ENCODE data around the gene XYLT1.
"Not testable (repeated sequence)": the region's sequence is repeated elsewhere in the genome, so short reads cannot be mapped to it uniquely, and the experiment has no call there.

The XYLT1 gene

DNA sequence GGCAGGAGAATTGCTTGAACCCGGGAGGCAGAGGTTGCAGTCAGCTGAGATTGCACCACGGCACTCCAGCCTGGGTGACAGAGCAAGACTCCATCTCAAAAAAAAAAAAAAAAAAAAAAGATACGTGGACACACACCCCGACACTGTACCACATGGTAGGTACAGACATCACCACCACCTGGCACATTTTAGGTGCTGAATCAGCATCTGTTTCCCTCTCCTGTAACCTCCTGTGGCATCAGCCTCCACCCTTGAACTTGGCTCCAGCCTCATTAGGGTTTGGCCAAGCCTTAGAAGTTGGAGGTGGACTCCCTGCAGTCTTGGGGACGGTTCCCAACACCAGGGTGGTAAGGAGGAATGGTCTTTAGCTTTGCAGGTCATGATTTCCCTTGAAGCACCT lies 46.0 kb downstream of the XYLT1 start:
- FAIRE-seq: no peak

- no peak for FAIRE-seq
Observed at GRCh38 chr16:17423221-17423620, 47.5 kb downstream of the XYLT1 start.

- no peak for FAIRE-seq
Observed at GRCh38 chr16:17420816-17421215, 49.9 kb downstream of the XYLT1 start.

DNA sequence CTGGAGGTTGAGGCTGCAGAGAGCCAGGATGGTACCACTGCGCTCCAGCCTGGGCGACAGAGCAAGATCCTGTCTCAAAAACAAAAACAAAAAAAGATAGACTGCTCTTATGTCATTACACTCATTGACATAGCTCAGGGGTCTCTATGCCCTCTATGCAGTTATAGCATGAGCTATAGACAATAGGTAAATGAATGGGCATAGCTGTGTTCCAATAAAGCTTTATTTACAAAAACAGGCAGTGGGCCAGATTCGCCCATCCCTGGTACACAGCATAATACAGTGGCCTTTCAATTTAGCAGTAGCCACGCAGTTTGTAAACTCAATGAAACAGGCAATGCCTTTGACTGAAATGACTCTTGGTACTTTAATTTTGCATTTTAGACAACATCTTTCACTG lies 51.5 kb downstream of the XYLT1 start:
- FAIRE-seq: no peak

GRCh38 chr16:17417740-17418139 lies 53.0 kb downstream of the XYLT1 start:
- no peak for FAIRE-seq

DNA sequence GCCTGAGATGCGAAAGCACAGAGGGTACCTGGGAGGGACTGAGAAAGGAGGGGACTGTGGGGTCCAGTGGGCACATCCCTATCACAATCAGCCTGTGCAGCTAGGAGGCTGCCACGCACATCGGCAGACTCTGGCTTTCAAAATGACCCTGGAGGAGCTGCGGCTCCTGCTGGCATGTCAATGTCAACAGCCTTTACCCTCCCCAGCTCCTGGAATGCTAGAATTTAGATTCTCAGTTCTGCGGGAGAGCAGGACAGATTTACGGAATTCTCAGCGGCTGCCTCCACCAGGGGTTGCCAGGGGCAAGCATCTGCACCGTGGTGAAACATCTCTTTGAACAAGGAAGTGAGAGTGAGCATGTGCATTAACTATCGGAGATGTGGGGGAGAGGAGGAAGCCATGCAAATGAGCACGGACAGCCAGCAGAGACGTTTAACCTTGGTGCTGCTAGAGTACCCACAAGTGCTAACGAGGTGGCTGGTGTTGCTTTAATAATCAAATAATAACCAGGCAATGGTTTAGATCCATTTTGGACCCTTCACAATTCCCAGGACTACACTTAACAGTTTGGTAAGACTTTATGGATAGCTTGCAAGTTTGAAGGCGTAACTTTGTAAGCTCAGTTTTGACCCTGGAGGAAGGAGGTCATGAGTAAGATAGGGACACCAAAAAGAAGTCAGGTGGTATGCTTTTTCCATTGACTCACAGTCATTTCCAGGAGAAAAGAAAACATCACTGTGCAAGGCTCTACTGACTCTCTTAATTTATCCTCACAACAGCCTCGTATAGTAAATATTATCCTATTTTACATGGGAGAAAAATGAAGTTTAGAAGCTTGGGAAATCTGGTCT lies 54.1 kb downstream of the XYLT1 start:
- no peak for FAIRE-seq

DNA sequence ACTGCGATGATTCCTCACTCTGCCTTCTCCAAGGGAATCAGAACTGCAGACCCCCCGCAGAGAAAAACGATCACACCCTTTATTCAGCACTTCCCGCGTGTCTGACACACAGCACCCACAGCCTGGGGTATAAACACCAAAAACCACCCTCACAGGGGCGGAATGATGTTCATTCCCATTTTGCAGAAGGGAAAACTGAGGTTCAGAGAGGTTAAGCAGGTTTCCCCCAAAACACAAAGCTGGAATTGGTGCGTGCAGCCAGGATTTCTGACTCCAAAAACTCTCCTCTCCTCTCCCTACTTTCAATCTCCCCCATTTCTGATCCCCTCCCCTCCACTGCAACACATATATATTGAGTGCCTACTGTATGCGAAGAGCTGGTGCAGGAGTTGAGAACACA lies 55.8 kb downstream of the XYLT1 start:
- FAIRE-seq: no peak

- FAIRE-seq: no peak
Observed at GRCh38 chr16:17414421-17414820, 56.3 kb downstream of the XYLT1 start.

- no peak for FAIRE-seq
Observed at GRCh38 chr16:17413508-17413907, 57.3 kb downstream of the XYLT1 start.

DNA sequence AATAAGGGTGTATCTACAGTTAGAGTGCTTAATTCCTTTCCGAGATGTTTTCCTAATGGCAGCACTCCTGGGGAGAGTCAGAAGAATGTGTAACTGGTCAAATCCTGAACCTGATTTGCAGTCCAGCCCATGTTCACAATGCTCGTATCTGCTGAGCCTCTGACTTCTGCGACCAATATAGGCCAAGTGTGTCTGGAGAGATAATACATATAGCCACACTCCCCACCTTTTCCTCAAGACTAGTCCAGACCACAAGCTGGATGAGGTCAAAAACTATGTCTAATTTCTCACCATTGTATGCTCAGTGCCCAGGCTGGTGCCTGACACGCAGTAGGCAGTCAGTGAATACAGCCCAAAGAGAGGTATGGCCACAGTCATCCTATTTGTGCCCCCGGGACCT lies 58.0 kb downstream of the XYLT1 start:
- no peak for FAIRE-seq

DNA sequence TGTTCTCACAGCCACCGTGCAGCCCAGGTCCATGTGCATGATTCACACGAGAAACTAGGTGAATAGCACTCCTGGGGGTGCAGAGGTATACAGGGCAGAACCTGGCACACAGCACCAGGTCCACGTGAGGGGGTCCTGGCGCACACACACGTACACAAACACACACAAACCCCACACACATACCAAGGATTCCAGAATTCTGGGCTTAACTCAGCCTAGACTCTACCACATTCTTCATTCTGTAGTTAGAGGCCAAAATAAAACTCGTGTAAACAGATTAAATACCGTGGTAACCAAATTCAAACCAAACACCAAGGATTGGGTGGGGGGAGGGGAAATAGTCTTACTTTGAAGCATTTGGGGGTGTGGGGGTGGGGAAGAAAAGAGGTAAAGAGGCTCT lies 58.5 kb downstream of the XYLT1 start:
- no peak for FAIRE-seq

DNA sequence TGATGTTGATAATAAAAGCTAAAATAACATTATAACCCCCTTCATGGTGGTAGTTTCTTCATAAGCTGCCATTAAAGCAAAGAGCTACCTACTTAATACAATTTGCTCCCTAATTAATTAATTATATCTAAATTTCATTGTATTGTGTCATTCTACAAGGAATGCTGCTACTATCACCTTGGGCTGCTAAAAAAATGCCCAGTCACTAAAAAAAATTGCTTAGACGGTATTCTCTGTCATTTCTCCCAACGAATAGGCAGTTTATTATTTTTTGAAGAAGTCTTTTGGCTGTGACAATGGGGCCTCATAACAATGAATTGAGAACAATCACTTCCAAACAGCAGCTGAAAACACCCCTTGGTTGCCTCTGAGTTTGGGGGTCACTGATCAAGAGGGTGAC lies 59.5 kb downstream of the XYLT1 start:
- no peak for FAIRE-seq

DNA sequence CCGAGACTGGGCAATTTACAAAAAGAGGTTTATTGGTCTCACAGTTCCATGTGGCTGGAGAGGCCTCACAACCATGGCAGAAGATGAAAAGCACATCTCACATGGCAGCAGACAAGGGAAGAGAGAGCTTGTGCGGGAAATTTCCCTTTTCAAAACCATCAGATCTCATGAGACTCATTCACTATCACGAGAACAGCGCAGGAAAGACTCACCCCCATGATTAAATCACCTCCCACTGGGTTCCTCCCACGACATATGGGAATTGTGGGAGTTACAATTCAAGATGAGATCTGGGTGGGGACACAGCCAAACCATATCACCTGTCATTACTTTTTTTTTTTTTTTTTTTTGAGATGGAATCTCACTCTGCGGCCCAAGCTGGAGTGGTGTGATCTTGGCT lies 60.4 kb downstream of the XYLT1 start:
- not testable (repeated sequence) for FAIRE-seq

DNA sequence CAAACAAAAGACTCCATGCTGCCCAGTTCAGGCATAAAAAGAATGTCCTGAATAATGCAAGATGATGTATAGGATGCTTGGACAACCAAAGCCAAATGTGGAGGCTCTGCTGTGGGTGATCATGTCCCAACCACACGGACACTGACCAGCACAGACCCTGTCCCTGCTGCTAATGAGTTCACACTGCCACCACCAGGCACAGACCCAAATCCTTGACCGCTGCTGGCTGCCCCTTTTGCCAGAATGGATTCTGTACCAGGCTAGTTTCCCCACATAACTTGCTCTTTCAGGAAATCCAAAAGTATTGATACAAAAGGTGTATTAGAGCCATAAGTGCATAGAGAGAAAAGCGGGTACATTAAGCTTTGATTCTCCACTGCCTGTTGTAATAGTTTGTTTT lies 60.9 kb downstream of the XYLT1 start:
- FAIRE-seq: no peak

DNA sequence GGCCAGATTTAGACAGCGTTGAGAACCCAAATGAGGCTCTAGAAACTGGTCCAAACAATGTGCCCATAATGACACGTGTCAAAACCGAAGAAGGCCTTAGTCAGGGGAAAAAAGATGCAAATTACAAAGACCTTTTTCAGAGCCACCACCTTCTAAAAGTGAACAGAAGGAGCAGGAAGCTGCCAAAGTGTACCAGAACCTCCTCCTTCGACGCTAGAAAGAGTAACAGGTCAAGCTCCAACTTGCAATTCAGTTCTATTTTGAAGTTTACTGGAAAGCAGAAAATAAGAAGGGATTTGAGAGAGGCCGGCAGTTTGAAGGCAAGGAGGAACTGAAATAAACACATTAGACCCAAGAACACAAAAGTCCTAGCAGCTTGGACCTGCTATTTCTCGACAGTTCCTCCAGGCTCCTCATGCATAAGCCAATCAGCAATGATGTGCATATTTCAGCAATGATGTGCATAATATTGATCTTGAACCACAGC lies 61.8 kb downstream of the XYLT1 start:
- no peak for FAIRE-seq

GRCh38 chr16:17408296-17408695 lies 62.5 kb downstream of the XYLT1 start:
- no peak for FAIRE-seq

DNA sequence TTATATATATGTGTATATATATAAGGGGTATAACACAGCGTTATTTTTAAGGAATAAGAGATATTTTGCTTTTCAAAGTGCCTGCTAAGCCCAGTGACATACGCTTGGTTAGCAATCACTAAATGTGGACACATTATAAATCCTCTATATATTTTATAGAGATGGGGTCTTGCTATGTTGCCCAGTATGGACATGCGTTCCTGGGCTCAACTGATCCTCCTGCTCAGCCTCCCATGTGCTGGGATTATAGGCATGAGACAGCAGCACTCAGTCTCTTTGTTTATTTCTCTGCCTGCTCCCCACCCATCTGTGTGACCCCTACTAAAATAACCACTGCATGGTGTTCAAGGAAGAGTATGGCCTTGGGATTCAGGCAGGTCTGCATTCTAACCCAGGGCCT lies 63.4 kb downstream of the XYLT1 start:
- FAIRE-seq: no peak

GRCh38 chr16:17404941-17405689 lies 65.6 kb downstream of the XYLT1 start:
- no peak for FAIRE-seq

DNA sequence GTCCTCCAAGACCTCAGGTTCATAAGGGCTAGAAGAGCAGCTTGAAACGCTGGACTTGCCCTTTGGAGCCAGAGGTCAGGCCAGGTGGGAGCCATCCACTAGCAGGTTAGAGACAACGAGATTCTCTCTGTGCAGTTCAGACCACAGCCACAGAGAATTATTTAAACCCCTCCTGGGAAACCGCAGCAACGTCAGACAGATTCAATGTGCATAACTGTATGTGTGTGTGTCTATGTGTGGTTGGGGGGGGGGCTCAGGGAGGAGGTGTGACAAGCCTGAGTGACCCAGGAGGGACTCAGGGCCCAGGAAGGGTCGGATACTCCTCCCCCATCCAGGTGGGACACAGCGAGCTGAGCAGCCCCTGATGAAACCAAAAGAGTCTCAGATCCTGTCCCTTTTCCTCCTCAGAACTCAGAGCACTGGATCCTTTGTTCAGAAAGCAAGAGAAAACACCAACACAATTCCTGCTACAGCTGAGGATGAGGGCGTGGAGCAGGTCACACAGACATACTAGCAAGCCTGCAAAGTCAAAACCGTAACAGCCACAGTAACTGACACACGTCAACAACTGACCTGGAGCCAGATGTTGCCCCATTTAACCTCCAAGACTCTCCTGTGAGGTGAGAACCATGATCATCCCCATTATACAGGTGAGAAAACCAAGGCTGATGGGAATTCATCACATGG lies 66.8 kb downstream of the XYLT1 start:
- no peak for FAIRE-seq

- no peak for FAIRE-seq
Observed at GRCh38 chr16:17403156-17403809, 67.5 kb downstream of the XYLT1 start.

DNA sequence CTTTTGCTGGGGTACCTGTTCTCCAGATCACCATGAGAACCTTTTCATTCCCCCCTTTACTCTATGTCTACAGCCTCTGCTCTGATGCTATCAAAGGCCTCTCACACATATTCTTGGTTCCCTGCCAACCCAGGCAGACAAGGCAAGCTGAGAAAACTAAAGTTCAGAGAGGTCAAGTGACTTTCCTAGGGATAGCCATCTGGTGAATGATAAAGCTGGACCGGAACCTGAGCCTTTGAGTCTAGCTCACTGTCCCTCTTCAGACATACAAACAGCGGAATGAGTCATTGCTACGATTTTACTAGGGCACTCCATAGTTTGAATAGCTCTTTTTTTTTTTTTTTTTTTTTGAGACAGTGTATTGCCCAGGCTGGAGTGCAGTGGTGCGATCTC lies 73.3 kb downstream of the XYLT1 start:
- no peak for FAIRE-seq

DNA sequence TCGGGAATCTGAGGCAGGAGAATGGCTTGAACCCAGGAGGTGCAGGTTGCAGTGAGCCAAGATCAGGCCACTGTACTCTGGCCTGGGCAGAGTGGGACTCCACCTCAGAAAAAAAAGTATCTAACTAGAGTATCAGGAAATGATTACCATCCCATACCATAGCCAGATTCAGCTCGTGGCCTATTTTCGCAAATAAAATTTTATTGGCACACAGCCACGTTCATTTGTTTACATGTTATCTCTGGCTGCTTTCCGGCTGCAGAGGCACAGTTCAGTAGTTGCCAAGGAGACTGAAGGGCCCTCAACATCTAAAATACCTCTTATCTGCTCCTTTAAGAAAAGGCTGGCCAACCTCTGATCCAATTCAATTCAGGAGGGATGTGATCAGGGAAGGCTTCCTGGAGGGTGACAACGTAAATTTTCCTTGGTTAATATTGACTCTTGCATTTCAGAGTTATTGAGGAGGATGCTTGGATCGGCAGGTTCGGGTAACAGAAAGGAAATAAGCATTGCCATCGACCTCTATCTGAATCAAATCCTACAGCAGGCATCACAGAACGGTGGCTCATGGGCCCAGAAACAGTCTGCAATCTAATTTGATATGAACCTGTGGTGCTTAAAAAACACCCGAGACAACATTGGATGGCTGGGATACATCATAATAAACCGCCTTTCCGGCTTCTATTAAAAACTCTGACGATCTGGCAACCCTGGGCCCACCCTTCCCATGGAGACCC lies 73.8 kb downstream of the XYLT1 start:
- no peak for FAIRE-seq
